Stimulated activated CD4-positive, alpha-beta T cell treated with anti-CD3 and anti-CD28 coated beads, Interleukin-4, amount 100 ng/mL, for 24 hours (primary cell): ENCODE results near the gene ASB18.
"Not testable (repeated sequence)": the region's sequence is repeated elsewhere in the genome, so short reads cannot be mapped to it uniquely, and the experiment has no call there.

ENCODE experiments used
- DNase-seq: peaks from one replicate; pipeline ENCODE4 v3.0.0-alpha.2; 2020

ASB18 gene

GRCh38 chr2:236284208-236284607 lies 20.0 kb upstream of the ASB18 start:
- no peak for DNase-seq

GRCh38 chr2:236282406-236282805 lies 18.2 kb upstream of the ASB18 start:
- DNase-seq, result no peak

GRCh38 chr2:236281423-236281822 lies 17.2 kb upstream of the ASB18 start:
- DNase-seq, result no peak

- no peak for DNase-seq
Measured at GRCh38 chr2:236273126-236273525, 8.9 kb upstream of the ASB18 start.

GRCh38 chr2:236271851-236272250 lies 7.6 kb upstream of the ASB18 start:
- DNase-seq, result no peak

- not testable (repeated sequence) for DNase-seq
Measured at GRCh38 chr2:236269876-236270275, 5.7 kb upstream of the ASB18 start.

- DNase-seq, result no peak
Measured at GRCh38 chr2:236265675-236266074, 1.5 kb upstream of the ASB18 start.

- DNase-seq, result no peak
Measured at GRCh38 chr2:236262238-236262637, 2.0 kb downstream of the ASB18 start.

- no peak for DNase-seq
Measured at GRCh38 chr2:236261452-236261851, 2.8 kb downstream of the ASB18 start.

- no peak for DNase-seq
Measured at GRCh38 chr2:236259371-236259770, 4.8 kb downstream of the ASB18 start.

GRCh38 chr2:236257575-236257974 lies 6.6 kb downstream of the ASB18 start:
- DNase-seq, result no peak

- no peak for DNase-seq
Measured at GRCh38 chr2:236257136-236257535, 7.1 kb downstream of the ASB18 start.

GRCh38 chr2:236256366-236256985 lies 7.7 kb downstream of the ASB18 start:
- DNase-seq, result no peak

GRCh38 chr2:236254674-236255073 lies 9.5 kb downstream of the ASB18 start:
- DNase-seq, result no peak

GRCh38 chr2:236254001-236254400 lies 10.2 kb downstream of the ASB18 start:
- DNase-seq, result no peak

GRCh38 chr2:236252602-236253001 lies 11.6 kb downstream of the ASB18 start:
- no peak for DNase-seq

- no peak for DNase-seq
Measured at GRCh38 chr2:236250909-236251579, 13.2 kb downstream of the ASB18 start.

GRCh38 chr2:236250286-236250685 lies 13.9 kb downstream of the ASB18 start:
- no peak for DNase-seq

GRCh38 chr2:236249066-236249465 lies 15.1 kb downstream of the ASB18 start:
- no peak for DNase-seq

- DNase-seq, result no peak
Measured at GRCh38 chr2:236246711-236247246, 17.4 kb downstream of the ASB18 start.

GRCh38 chr2:236244256-236244655 lies 19.9 kb downstream of the ASB18 start:
- no peak for DNase-seq

- DNase-seq, result no peak
Measured at GRCh38 chr2:236242057-236242495, 22.1 kb downstream of the ASB18 start.

GRCh38 chr2:236241181-236242056 lies 22.8 kb downstream of the ASB18 start:
- no peak for DNase-seq
